Keratinocyte (primary cell): ENCODE measurements around the gene SCTR.

Experiments
- CTCF ChIP-seq, 3 experiments: IDR thresholded peaks in 1 of 3; conservative IDR thresholded peaks in 1 of 3; optimal IDR thresholded peaks in 1 of 3; 2 replicates in 2 of 3; 3 replicates in 1 of 3; pipeline versions ENCODE3 to v1.5.1; 2011; ENCODE audit warnings: low read length in 3 of 3, mild to moderate bottlenecking in 3 of 3, moderate library complexity in 2 of 3, control low read depth in 1 of 3, inconsistent platforms in 1 of 3; ENCODE audit not compliant: insufficient read depth in 2 of 3; ENCODE audit errors: extremely low read depth in 1 of 3
- EZH2 ChIP-seq: IDR thresholded peaks from one replicate; pipeline ENCODE4 v1.6.1; 2012; ENCODE audit warnings: inconsistent platforms, mild to moderate bottlenecking, low read length, moderate library complexity

GRCh38 chr2:119473621-119474370 is 50.5 kb downstream of the SCTR start:
- TF ChIP-seq CTCF (optimal IDR thresholded peaks at IDR 0.05 in 1 of 3, IDR thresholded peaks at IDR 0.05 in 1 of 3, conservative IDR thresholded peaks at IDR 0.05 in 1 of 3; ENCODE audit: extremely low read depth in 1 of 3, insufficient read depth in 2 of 3, low read length in 3 of 3): no peak
- no peak for TF ChIP-seq EZH2
